Putamen (tissue), 1 donor: ENCODE results near the gene MROH2A.

Source experiments
- DNase-seq: peaks from one replicate; pipeline ENCODE4 v3.0.0-alpha.2; 2016; ENCODE audit warnings: low spot score

Gene MROH2A

GRCh38 chr2:233761040-233761769 lies 16.9 kb upstream of the MROH2A start:
- DNase-seq: no peak

- DNase-seq: no peak
Observed at GRCh38 chr2:233764264-233764663, 13.9 kb upstream of the MROH2A start.

- no peak for DNase-seq
Observed at GRCh38 chr2:233764761-233765160, 13.4 kb upstream of the MROH2A start.

- DNase-seq: no peak
Observed at GRCh38 chr2:233766416-233766815, 11.7 kb upstream of the MROH2A start.

- no peak for DNase-seq
Observed at GRCh38 chr2:233768076-233768475, 10.1 kb upstream of the MROH2A start.

- no peak for DNase-seq
Observed at GRCh38 chr2:233769260-233769659, 8.9 kb upstream of the MROH2A start.

- no peak for DNase-seq
Observed at GRCh38 chr2:233772153-233772552, 6.0 kb upstream of the MROH2A start.

- no peak for DNase-seq
Observed at GRCh38 chr2:233772583-233772982, 5.5 kb upstream of the MROH2A start.

GRCh38 chr2:233773854-233774253 lies 4.3 kb upstream of the MROH2A start:
- no peak for DNase-seq

GRCh38 chr2:233775414-233775813 lies 2.7 kb upstream of the MROH2A start:
- no peak for DNase-seq

GRCh38 chr2:233779722-233780121 lies 1.6 kb downstream of the MROH2A start:
- DNase-seq: no peak

- DNase-seq: no peak
Observed at GRCh38 chr2:233780771-233781170, 2.6 kb downstream of the MROH2A start.

GRCh38 chr2:233789554-233789953 lies 11.4 kb downstream of the MROH2A start:
- DNase-seq: no peak

GRCh38 chr2:233791151-233791882 lies 13.2 kb downstream of the MROH2A start:
- DNase-seq: no peak

GRCh38 chr2:233791883-233792329 lies 13.8 kb downstream of the MROH2A start:
- no peak for DNase-seq

GRCh38 chr2:233792720-233793119 lies 14.6 kb downstream of the MROH2A start:
- no peak for DNase-seq

GRCh38 chr2:233793465-233794127 lies 15.5 kb downstream of the MROH2A start:
- DNase-seq: no peak

GRCh38 chr2:233794128-233794658 lies 16.1 kb downstream of the MROH2A start:
- DNase-seq: no peak

GRCh38 chr2:233795735-233796171 lies 17.6 kb downstream of the MROH2A start:
- DNase-seq: no peak

GRCh38 chr2:233796254-233796653 lies 18.1 kb downstream of the MROH2A start:
- DNase-seq: no peak

- no peak for DNase-seq
Observed at GRCh38 chr2:233798335-233799086, 20.4 kb downstream of the MROH2A start.
